K562 (cell line): ENCODE measurements around the gene TEX54. TPM values are rescaled to one million over a fixed set of nuclear protein-coding genes. Genes with fewer than 3 reads are reported as not detected.
A peak's percentile ranks its signal among the peaks of the same experiment; 100 is the strongest.

Source experiments
- BACH1 ChIP-seq: fragments of 200-800 bp; sonication (Bioruptor generic); IDR thresholded peaks from 2 replicates; pipeline ENCODE4 v1.6.1; 2016; ENCODE audit warnings: missing genetic modification characterization, missing compliant biosample characterization
- CBX2 ChIP-seq: fragments of 200-600 bp; sonication (generic); IDR thresholded peaks from one replicate; pipeline ENCODE4 v1.6.1; 2012; ENCODE audit warnings: mild to moderate bottlenecking, low read length, inconsistent platforms; ENCODE audit not compliant: insufficient read depth, poor library complexity, severe bottlenecking
- NFYB ChIP-seq: IDR thresholded peaks from 2 replicates; pipeline ENCODE4 v1.6.1; 2011; ENCODE audit warnings: mild to moderate bottlenecking, moderate library complexity; ENCODE audit not compliant: insufficient read length; ENCODE audit errors: extremely low read depth
- POLR2AphosphoS2 ChIP-seq: IDR thresholded peaks from 2 replicates; pipeline ENCODE4 v1.6.1; 2012; ENCODE audit warnings: low read length, improper control_type of control experiment
- RBM25 ChIP-seq: fragments of 200-400 bp; formaldehyde crosslinking; IDR thresholded peaks from 2 replicates; pipeline ENCODE4 v1.6.1; 2018; ENCODE audit warnings: low read length, low read depth, moderate library complexity; ENCODE audit not compliant: severe bottlenecking
- RFX7 ChIP-seq: fragments of 250-450 bp; sonication (Bioruptor Pico); IDR thresholded peaks from 2 replicates; pipeline ENCODE4 v1.5.1; 2021; ENCODE audit warnings: mild to moderate bottlenecking
- SOX6 ChIP-seq: fragments of 450-650 bp; IDR thresholded peaks from 2 replicates; pipeline ENCODE4 v1.6.1; 2014; ENCODE audit warnings: mild to moderate bottlenecking
- SUPT5H ChIP-seq: fragments of 450-650 bp; IDR thresholded peaks from 2 replicates; pipeline ENCODE4 v1.6.1; 2016
- TEAD2 ChIP-seq: fragments of 450-650 bp; IDR thresholded peaks from 2 replicates; pipeline ENCODE4 v1.6.1; 2016; ENCODE audit warnings: missing genetic modification characterization, control low read depth, missing compliant biosample characterization
- TSC22D4 ChIP-seq: fragments of 450-650 bp; IDR thresholded peaks from 2 replicates; pipeline ENCODE4 v1.6.1; 2016; ENCODE audit warnings: missing genetic modification characterization, missing biosample characterization, control low read depth
- ZEB2 ChIP-seq: fragments of 450-650 bp; IDR thresholded peaks from 2 replicates; pipeline ENCODE4 v1.6.1; 2016
- ZFX ChIP-seq: sonication (generic); formaldehyde crosslinking; IDR thresholded peaks from 2 replicates; pipeline ENCODE4 v1.8.0; 2022; ENCODE audit warnings: mild to moderate bottlenecking, missing genetic modification reagents, moderate library complexity
- ZNF146 ChIP-seq: IDR thresholded peaks from one replicate; pipeline ENCODE4 v1.6.1; 2018; ENCODE audit warnings: missing compliant biosample characterization; ENCODE audit not compliant: unreplicated experiment
- ZNF354B ChIP-seq: fragments of 250-450 bp; sonication (Bioruptor Pico); IDR thresholded peaks from 2 replicates; pipeline ENCODE4 v1.4.0; 2020
- polyA plus RNA-seq, 8 experiments: library from polyadenylated mRNA; depleted of rRNA in 4 of 8; stranded (reverse) in 5 of 8; unstranded in 3 of 8; fragments of >200 nt; fragmentation: Nextera tagmentation in 2 of 8; fragmentation: Illumina TruSeq in 1 of 8; extraction: Ambion mirVana in 2 of 8; extraction: Trizol in 1 of 8; gene quantifications; 2 replicates each; pipeline versions ENCODE4 v1.2.1 to v1.2.3, GENCODE V29; 2011 to 2014; ENCODE audit warnings: inconsistent platforms in 1 of 8, missing spikeins in 1 of 8
- total RNA-seq, 7 experiments: library from RNA; depleted of rRNA in 6 of 7; stranded (reverse); fragments of >200 nt in 6 of 7; fragmentation: Illumina TruSeq in 2 of 7; extraction: Trizol in 2 of 7; gene quantifications; 2 replicates each; pipeline versions ENCODE4 v1.2.1 to v1.2.3, GENCODE V29; 2011 to 2021; ENCODE audit warnings: low replicate concordance in 1 of 7
- TF ChIP-seq, protein P1 (sequence below): fragments of 450-650 bp; IDR thresholded peaks from 2 replicates; pipeline ENCODE4 v1.6.1; 2016; ENCODE audit warnings: missing biosample characterization, missing genetic modification characterization
- TF ChIP-seq, protein P2 (sequence below), 2 experiments: fragments of 450-650 bp; conservative IDR thresholded peaks; 2 replicates each; pipeline ENCODE4 v1.6.1; 2017; ENCODE audit warnings: mild to moderate bottlenecking in 2 of 2, moderate library complexity in 2 of 2
- TF ChIP-seq, protein P3 (sequence below): IDR thresholded peaks from 2 replicates; pipeline ENCODE4 v1.6.1; 2014; ENCODE audit warnings: antibody characterized with exemption
- TF ChIP-seq, protein P4 (sequence below): fragments of 450-650 bp; IDR thresholded peaks from 2 replicates; pipeline ENCODE4 v1.6.1; 2018; ENCODE audit not compliant: partially characterized antibody
- TF ChIP-seq, protein P5 (sequence below): sonication (generic); formaldehyde crosslinking; IDR thresholded peaks from 2 replicates; pipeline ENCODE4 v1.8.1; 2023; ENCODE audit warnings: mild to moderate bottlenecking, missing genetic modification reagents, moderate library complexity

TEX54 gene
- total and polyA plus RNA-seq, 9 of the 15 experiments (the other 6 are each of a cell fraction or from before 2014, with no cell fraction given) = not detected

DNA sequence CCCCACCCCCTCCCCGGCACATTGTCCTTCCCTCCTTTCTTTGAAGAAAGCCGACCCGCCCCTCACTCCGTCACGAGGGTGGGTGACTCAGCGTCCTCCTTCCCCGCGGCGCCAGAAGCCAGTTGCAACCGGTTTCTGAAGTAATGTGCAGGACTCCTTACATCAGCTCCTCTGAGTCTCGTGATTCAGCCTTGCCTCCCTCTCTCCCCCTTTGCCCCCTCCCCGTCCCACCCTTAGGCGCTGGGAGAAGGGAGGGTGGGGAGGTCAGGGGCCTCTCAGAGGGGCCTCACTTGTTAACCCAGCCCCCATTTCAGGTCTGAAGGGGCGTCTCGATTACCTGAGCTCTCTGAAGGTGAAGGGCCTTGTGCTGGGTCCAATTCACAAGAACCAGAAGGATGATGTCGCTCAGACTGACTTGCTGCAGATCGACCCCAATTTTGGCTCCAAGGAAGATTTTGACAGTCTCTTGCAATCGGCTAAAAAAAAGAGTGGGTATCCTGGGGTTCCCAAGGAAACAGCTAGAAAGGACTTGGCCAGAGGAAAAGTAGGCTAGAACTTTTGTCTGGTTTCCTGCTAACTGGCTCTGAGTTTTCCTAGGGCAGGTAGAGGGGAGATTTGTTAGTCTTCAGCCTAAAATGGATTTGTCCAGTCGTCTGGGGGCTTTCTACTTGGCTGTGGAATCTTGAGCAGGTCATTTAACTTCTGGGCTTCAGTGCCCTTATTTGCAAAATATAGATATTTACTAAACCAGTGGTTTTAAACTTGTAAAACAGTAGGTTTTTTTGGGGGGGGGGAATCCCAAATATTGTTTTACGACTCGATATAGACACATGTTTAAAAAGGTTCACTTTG, 49.2 kb upstream of the TEX54 start (continued):
- TF ChIP-seq, protein P1, sequence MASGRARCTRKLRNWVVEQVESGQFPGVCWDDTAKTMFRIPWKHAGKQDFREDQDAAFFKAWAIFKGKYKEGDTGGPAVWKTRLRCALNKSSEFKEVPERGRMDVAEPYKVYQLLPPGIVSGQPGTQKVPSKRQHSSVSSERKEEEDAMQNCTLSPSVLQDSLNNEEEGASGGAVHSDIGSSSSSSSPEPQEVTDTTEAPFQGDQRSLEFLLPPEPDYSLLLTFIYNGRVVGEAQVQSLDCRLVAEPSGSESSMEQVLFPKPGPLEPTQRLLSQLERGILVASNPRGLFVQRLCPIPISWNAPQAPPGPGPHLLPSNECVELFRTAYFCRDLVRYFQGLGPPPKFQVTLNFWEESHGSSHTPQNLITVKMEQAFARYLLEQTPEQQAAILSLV (tag) = no peak
- TF ChIP-seq ZFX (CRISPR knock-in tag) (no peak), ZNF354B (no peak), TSC22D4 (tag) (no peak), ZEB2 (no peak; the same call in 1 of the 2 replicates), RBM25 (no peak), SOX6 (peak; percentile 66; the same call in 1 of the 2 replicates), SUPT5H (no peak; the same call in 1 of the 2 replicates), TEAD2 (tag) (no peak), RFX7 (CRISPR knock-in tag) (no peak), ZNF146 (no peak), CBX2 (no peak), POLR2AphosphoS2 (peak; percentile 51; the same call in 1 of the 2 replicates), NFYB (no peak), BACH1 (tag) (0 out of 2 replicates have a peak, but pooled peaks have one; percentile 53)
- TF ChIP-seq, protein P2, sequence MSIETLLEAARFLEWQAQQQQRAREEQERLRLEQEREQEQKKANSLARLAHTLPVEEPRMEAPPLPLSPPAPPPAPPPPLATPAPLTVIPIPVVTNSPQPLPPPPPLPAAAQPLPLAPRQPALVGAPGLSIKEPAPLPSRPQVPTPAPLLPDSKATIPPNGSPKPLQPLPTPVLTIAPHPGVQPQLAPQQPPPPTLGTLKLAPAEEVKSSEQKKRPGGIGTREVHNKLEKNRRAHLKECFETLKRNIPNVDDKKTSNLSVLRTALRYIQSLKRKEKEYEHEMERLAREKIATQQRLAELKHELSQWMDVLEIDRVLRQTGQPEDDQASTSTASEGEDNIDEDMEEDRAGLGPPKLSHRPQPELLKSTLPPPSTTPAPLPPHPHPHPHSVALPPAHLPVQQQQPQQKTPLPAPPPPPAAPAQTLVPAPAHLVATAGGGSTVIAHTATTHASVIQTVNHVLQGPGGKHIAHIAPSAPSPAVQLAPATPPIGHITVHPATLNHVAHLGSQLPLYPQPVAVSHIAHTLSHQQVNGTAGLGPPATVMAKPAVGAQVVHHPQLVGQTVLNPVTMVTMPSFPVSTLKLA (conservative IDR thresholded peaks at IDR 0.05) = peak; percentile 0 to 78; a peak in 3 of 4 replicates
- TF ChIP-seq, protein P3, sequence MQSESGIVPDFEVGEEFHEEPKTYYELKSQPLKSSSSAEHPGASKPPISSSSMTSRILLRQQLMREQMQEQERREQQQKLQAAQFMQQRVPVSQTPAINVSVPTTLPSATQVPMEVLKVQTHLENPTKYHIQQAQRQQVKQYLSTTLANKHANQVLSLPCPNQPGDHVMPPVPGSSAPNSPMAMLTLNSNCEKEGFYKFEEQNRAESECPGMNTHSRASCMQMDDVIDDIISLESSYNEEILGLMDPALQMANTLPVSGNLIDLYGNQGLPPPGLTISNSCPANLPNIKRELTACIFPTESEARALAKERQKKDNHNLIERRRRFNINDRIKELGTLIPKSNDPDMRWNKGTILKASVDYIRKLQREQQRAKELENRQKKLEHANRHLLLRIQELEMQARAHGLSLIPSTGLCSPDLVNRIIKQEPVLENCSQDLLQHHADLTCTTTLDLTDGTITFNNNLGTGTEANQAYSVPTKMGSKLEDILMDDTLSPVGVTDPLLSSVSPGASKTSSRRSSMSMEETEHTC = peak; percentile 99
- TF ChIP-seq, protein P4, sequence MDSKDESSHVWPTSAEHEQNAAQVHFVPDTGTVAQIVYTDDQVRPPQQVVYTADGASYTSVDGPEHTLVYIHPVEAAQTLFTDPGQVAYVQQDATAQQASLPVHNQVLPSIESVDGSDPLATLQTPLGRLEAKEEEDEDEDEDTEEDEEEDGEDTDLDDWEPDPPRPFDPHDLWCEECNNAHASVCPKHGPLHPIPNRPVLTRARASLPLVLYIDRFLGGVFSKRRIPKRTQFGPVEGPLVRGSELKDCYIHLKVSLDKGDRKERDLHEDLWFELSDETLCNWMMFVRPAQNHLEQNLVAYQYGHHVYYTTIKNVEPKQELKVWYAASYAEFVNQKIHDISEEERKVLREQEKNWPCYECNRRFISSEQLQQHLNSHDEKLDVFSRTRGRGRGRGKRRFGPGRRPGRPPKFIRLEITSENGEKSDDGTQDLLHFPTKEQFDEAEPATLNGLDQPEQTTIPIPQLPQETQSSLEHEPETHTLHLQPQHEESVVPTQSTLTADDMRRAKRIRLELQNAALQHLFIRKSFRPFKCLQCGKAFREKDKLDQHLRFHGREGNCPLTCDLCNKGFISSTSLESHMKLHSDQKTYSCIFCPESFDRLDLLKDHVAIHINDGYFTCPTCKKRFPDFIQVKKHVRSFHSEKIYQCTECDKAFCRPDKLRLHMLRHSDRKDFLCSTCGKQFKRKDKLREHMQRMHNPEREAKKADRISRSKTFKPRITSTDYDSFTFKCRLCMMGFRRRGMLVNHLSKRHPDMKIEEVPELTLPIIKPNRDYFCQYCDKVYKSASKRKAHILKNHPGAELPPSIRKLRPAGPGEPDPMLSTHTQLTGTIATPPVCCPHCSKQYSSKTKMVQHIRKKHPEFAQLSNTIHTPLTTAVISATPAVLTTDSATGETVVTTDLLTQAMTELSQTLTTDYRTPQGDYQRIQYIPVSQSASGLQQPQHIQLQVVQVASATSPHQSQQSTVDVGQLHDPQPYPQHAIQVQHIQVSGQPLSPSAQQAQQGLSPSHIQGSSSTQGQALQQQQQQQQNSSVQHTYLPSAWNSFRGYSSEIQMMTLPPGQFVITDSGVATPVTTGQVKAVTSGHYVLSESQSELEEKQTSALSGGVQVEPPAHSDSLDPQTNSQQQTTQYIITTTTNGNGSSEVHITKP = no peak
- TF ChIP-seq, protein P5, sequence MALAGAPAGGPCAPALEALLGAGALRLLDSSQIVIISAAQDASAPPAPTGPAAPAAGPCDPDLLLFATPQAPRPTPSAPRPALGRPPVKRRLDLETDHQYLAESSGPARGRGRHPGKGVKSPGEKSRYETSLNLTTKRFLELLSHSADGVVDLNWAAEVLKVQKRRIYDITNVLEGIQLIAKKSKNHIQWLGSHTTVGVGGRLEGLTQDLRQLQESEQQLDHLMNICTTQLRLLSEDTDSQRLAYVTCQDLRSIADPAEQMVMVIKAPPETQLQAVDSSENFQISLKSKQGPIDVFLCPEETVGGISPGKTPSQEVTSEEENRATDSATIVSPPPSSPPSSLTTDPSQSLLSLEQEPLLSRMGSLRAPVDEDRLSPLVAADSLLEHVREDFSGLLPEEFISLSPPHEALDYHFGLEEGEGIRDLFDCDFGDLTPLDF (CRISPR knock-in tag) = no peak
